ENCODE measurements around the gene CCDC107. TPM values are rescaled to one million over a fixed set of nuclear protein-coding genes. Genes with fewer than 3 reads are reported as not detected.
A peak's percentile ranks its signal among the peaks of the same experiment; 100 is the strongest.

CCDC107 gene
- total RNA-seq, 1 experiment from 2014 or later, result 12.0 TPM

GRCh38 chr9:35635730-35636129, 22.4 kb upstream of the CCDC107 start:
- no peak for DNase-seq
- Histone ChIP-seq H3K14ac (ENCODE audit: insufficient read depth, low read length) (no peak overlapping the region), H3K23me2 (ENCODE audit: insufficient read length, low read depth, low read length, poor library complexity, severe bottlenecking) (no peaks in the 10 kb centered on the region), H3K4me2 (ENCODE audit: insufficient read depth, insufficient read length, low read length) (no peak overlapping the region), H3K4me1 (ENCODE audit: insufficient read depth, low read length) (no peaks in the 10 kb centered on the region), H3K27me3 (ENCODE audit: insufficient read depth, low read length) (no peaks in the 10 kb centered on the region), H3K4ac (ENCODE audit: low read depth, low read length) (no peak overlapping the region), H2AFZ (ENCODE audit: low read length) (no peak overlapping the region), H3K23ac (ENCODE audit: insufficient read length, low read depth, low read length) (no peak overlapping the region), H4K8ac (replicated peaks; ENCODE audit: insufficient read length, low read depth, low read length) (no peak overlapping the region), H3K9ac (ENCODE audit: extremely low read depth, insufficient read length, low read length) (no peak overlapping the region), H3K79me1 (ENCODE audit: insufficient read depth, low read depth, low read length, poor library complexity, severe bottlenecking) (no peaks in the 10 kb centered on the region), H3K18ac (ENCODE audit: insufficient read length, low read depth, low read length) (no peak overlapping the region), H2BK20ac (ENCODE audit: low read depth, low read length, poor library complexity, severe bottlenecking) (no peak overlapping the region), H3T11ph (ENCODE audit: low read length) (no peak overlapping the region), H2BK120ac (ENCODE audit: low read depth, low read length, poor library complexity, severe bottlenecking) (no peak overlapping the region), H2BK5ac (ENCODE audit: insufficient read length, low read length) (no peak overlapping the region), H2AK5ac (ENCODE audit: insufficient read length, low read length) (no peak overlapping the region), H3K79me2 (ENCODE audit: insufficient read depth, low read length) (no peaks in the 10 kb centered on the region), H4K5ac (ENCODE audit: insufficient read length, low read depth, low read length) (no peak overlapping the region), H2BK15ac (ENCODE audit: low read depth, low read length) (no peak overlapping the region), H3K56ac (ENCODE audit: insufficient read length, low read depth, low read length) (no peak overlapping the region), H3K9me3 (ENCODE audit: control insufficient read depth, low read depth, low read length) (no peaks in the 10 kb centered on the region), H4K20me1 (ENCODE audit: control insufficient read depth, insufficient read depth, insufficient read length) (no peaks in the 10 kb centered on the region), H3K27ac (ENCODE audit: insufficient read length, low read depth, low read length) (no peak overlapping the region), H2BK12ac (ENCODE audit: insufficient read length, low read depth, low read length) (no peak overlapping the region), H4K91ac (ENCODE audit: insufficient read length, low read depth, low read length) (no peak overlapping the region)
- no peak for TF ChIP-seq CTCF (conservative IDR thresholded peaks at IDR 0.05)
- Mint-ChIP-seq H3K9me3 (peaks cover 0 to 7% of the 10 kb centered on the region in 2 experiments; a peak in 3 of 5 replicates), H3K36me3 (ENCODE audit: insufficient read depth in 1 of 3, low read depth in 3 of 3) (peaks cover 3 to 6% (median 5%) of the 10 kb centered on the region in 3 experiments), H3K27me3 (ENCODE audit: low read depth) (peaks cover 10% of the 10 kb centered on the region), H3K4me3 (no peak overlapping the region), H3K4me1 (no peaks in the 10 kb centered on the region), H3K27ac (peak overlapping the region in 2 of 3 experiments; percentile 3 to 78; a peak in 1 of 7 replicates)

All from H9 (cell line).